HFF-Myc (cell line): Measurements from ENCODE around the gene KLKB1.

Experiments
- DNase-seq: peaks from one replicate; pipeline ENCODE4 v3.0.0-alpha.2; 2011; ENCODE audit warnings: low read depth; ENCODE audit errors: extremely low read depth
- H3K4me3 ChIP-seq: replicated peaks from 2 replicates; pipeline ENCODE4 v1.5.1; 2011; ENCODE audit warnings: low read depth, mild to moderate bottlenecking, control low read depth, low read length
- CTCF ChIP-seq: IDR thresholded peaks from 2 replicates; pipeline ENCODE4 v1.5.1; 2012; ENCODE audit warnings: mild to moderate bottlenecking, low read depth, low read length, control low read depth; ENCODE audit errors: missing control alignments

Gene KLKB1

GRCh38 chr4:186297013-186297645 is 69.8 kb downstream of the KLKB1 start:
- DNase-seq: peak; percentile 56
- no peak overlapping the region for H3K4me3 ChIP-seq
- peak; percentile 45 for TF ChIP-seq CTCF

GRCh38 chr4:186298031-186298647 is 70.8 kb downstream of the KLKB1 start:
- TF ChIP-seq CTCF: no peak
- no peak for DNase-seq

GRCh38 chr4:186299291-186299690 is 72.0 kb downstream of the KLKB1 start:
- DNase-seq: no peak
- TF ChIP-seq CTCF: no peak
- no peak overlapping the region for H3K4me3 ChIP-seq

More at GRCh38 chr4:186298031-186298647, 70.8 kb downstream of the KLKB1 start:
- H3K4me3 ChIP-seq: no peak overlapping the region

- no peak for DNase-seq
- TF ChIP-seq CTCF: no peak
- H3K4me3 ChIP-seq: no peak overlapping the region
Observed at GRCh38 chr4:186300659-186301390, 73.5 kb downstream of the KLKB1 start.

GRCh38 chr4:186304216-186304615 is 76.9 kb downstream of the KLKB1 start:
- no peak overlapping the region for H3K4me3 ChIP-seq
- TF ChIP-seq CTCF: no peak
- no peak for DNase-seq

- no peak for DNase-seq
- TF ChIP-seq CTCF: no peak
- H3K4me3 ChIP-seq: no peak overlapping the region
Observed at GRCh38 chr4:186304866-186305505, 77.7 kb downstream of the KLKB1 start.
